ENCODE data around the gene DCDC2.
"Not testable (repeated sequence)": the region's sequence is repeated elsewhere in the genome, so short reads cannot be mapped to it uniquely, and the experiment has no call there.

Gene DCDC2

DNA sequence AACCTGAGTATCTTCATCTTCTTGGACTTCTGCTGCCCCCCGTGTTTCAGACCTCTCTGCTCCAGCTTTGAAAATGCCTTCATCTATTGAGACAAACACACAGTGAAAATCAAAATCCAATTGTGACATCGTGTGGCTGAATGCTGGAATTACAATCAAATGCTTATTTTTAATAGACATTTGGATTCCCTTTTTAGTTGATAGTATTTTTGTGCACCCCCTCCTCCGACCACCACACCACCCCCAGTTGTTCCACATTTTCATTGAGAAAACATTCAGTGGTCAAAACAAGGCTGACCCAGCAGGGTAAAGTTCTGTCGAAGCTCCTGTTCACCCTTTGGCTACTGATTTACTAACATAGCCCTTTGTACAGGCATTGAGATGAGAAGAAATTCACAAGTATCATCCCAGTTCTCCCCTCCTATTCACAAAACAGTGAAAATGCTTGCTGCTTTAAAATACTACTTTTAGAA, 152.8 kb downstream of the DCDC2 start:
- DNase-seq, result peak; percentile 41

DNA sequence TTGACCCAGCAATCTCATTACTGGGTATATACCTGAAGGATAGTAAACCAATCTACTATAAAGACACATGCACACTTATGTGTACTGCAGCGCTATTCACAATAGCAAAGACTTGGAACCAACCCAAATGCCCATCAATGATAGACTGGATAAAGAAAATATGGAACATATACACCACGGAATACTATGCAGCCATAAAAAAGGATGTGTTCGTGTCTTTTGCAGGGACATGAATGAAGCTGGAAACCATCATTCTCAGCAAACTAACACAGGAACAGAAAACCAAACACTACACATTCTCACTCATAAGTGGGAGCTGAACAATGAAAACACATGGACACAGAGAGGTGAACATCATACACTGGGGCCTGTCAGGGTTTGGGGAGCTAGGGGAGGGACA, 153.7 kb downstream of the DCDC2 start:
- not testable (repeated sequence) for DNase-seq

DNA sequence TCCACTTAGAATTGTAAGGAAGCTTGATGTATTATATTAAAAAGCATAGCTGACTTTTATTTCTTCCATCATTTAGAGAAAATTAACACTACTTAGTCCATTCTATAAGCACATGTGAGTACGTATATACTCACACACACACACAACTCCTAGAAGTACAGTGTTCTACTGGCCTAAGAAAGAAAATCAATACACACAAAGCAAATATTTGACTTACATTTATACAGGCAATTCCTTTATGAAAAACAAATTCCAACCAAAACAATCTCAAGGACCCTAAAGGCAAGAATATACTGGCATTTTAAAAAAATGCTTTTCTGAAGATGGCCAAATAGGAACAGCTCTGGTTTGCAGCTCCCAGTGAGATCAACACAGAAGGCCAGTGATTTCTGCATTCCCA, 160.0 kb downstream of the DCDC2 start:
- DNase-seq, result no peak

DNA sequence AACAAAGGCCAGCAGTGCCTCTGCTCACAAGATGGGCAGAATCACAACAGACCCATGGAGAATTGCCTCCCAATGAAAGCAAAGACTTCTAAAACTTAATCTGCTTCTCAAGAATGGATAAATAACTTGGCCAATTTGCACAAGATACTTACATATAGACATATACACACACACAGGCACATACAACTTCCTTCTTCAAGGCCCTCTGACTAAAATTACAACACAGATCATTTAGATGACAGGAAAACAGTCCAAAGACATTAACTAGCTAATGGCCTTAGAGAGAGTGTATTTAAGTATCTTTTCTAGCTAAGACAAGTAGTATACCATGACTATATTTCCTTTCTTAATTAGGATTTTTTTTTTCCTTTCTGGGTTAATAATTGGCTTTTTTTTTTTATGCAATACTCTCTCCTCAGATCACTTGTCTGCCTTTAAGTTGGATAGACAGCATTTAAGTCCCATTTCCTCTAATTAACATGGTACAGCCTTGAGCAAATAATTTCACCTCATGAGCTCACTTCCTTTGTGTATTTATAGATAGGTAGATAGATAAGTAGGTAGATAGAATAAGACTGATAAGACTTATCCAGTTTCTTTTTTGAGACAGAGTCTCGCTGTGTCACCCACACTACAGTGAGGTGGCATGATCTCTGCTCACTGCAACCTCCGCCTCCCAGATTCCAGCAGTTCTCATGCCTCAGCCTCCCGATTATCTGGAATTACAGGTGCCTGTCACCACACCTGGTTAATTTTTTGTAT, 161.8 kb downstream of the DCDC2 start:
- DNase-seq, result no peak

DNA sequence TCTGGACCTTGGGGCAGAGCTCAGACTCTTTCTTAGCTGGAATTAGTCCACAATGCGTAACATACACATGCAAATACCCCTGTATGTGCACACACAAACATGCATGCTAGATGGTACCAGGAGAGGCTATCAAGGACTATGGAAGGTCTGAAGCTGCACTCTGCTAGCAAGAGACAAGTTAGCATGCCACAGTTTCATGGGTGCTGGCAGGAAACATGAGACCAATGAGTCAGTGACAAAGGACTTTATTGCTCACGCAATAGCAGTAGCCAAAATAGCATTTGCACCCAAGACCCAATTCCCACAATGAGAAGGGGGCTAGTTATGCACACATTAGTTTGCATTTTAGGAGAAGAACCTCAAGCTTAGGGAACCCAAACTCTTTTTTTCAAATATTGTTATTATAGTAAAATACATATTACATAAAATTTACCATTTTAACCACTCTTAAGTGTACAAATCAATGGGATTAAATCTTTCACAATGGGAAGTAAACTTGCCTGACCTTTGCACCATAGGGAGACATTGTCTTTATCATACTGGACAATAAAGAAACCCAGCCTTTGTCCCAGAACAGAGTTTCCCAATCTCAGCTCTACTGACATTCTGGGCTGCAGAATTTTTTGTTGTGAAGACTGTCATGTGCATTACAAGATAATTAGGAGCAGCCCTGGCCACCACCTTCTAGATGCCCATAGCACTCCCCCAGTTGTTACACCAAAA, 162.7 kb downstream of the DCDC2 start:
- DNase-seq, result no peak

DNA sequence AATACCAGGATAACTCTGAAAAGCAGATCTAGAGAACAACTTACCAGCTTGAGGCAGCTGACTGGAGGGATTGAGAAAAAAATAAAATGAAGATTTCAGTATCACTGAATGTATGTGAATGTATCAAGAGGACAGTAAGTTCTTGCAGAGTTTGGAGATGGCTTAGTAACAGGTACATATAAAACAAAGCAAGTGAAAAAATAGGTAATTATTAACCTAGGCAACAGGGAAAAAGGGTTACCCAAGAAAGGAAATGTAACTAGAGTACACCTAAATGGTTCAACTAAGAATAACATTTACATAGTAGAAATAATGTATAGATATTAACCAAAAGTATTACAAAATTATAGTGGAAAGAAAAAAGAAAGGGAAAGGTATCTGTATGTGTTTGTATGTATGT, 164.5 kb downstream of the DCDC2 start:
- no peak for DNase-seq

DNA sequence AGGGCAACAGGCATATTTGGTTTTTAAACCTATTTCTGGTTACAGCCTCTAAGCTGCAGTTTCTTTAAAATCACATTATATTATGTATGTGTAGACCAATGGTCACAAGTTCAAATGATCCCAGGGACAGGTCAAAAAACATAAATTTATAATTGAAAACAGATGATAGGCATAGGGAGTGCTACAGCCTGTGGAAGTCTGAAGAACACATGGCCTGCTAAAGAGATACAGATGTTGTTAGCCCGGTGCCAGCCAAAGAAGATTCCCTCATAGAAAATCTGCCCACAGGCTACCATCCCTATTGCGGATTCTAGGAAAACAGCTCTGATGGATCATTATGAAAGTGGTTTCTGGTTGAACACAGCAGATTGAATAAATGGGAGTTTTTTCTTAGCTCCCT, 166.5 kb downstream of the DCDC2 start:
- DNase-seq, result no peak

DNA sequence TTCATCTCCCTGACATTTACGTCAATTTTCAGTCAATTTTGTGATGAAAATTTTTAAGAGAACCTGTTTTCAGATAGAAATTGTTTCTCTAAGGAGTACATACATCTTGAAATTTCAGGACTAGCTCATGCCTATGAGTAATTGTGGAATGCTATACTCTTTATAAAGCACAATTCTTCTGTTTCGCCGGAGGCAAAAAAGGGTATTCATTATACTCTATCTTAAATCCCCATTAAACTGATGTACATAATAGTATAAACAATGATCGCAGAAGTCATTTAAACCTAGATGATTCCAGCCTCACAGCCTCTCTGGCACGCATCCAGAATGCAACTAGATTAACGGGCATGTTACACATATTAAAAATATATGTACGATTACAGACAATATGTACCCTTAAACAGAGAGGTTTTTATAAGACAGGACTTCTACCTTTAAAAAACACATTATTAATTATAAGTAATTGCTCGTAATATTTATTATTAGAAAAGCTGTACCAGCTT, 169.2 kb downstream of the DCDC2 start:
- DNase-seq, result no peak

DNA sequence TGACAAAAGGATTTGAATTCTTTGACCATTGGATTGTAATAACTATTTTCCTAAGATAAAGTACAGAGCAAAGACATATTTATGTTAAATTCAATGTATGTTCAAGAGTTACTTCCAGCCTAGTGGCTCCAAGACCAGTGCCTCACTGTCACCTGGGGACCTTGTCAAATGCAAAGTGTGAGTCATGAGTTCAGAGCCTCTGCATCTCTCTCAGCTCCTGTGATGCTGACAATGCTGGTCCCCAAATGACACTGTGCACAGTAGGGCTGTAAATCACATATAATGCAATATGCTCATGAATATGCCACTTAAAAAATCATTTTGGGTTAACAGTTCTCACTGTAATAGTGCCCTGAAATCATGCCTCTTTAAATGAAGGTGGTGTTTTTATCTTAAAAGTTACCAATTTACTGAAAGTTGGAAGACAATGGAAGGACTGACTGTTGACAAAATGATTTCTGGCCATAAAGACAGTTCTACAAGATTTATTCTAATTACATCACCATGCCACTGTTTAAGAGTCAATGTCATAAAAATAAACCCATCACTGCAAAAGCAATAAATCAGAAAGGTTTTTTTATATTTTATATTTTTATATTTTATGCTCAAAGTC, 169.8 kb downstream of the DCDC2 start:
- no peak for DNase-seq

DNA sequence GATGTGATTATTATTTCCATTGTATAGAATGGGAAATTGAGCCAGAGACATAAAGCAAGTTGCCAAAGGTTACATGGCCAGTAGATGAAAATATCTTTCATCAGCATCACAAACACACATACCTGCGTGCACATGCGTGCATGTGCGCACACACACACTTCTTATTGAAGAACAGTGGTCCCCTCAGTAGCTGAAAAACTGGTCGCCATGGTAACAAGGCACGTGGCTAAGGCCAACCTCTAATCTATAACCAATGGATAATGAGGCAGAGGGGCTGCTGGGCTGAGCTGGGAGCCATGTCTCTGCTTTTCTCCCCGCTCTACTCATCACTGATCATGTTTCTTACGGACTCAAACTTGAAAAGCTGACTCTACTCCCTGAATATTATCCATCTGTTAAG, 171.5 kb downstream of the DCDC2 start:
- DNase-seq, result no peak

DNA sequence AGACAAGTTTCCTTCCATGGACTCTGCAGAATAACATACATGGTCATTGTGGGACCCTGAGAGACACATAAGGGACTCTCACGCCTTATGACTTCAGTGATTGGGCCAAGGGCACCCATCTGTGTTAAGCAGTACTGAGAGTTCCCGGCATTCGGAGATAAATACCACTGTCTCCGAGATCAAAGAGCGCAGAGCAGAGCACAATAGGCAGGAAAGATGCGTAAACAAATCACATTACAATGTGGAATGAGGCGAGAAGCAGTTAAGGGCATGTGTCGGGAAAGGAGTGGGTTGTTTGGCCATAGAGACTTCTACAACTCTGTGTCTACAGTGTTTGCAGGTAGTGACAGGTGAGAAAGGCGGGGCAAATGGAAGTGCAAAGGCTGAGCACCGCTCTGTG, 174.3 kb downstream of the DCDC2 start:
- no peak for DNase-seq

DNA sequence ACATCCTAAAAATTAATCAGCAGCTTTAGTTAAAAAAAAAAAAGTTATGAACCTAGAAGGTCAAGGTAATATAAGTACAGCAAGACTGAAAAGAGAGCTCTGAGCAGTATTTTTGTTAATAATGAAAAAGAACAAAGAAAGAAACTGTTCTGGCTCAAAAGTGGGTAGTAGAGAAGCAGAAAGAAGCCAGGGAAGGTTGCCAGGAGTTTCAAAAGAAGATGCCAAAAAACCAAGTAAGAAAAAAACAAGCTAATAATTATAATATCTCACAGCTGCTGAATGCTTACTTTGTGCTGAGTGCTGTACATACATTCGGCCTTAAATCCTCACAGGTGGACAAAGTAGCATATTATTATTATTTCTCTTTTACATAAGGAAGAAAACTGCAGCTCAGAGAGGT, 200.0 kb downstream of the DCDC2 start:
- no peak for DNase-seq

DNA sequence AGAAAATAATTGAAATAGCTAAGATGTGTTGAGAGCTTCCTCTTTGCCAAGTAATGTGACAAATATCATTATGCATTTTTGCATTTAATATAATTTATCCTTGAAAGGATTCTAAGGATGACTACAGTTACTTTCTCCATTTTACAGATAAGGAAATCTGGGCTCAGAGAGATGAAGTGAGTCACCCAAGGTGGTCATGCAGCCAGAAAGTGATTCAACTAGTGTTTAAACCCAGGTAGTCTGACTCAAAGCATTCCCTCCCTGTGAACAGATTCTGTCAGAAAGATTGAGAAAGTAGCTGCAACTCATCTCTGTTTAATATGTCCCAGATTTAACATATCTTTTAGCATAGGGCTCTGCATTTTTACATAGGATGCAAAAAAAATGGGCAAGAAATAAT, 203.7 kb downstream of the DCDC2 start:
- no peak for DNase-seq

DNA sequence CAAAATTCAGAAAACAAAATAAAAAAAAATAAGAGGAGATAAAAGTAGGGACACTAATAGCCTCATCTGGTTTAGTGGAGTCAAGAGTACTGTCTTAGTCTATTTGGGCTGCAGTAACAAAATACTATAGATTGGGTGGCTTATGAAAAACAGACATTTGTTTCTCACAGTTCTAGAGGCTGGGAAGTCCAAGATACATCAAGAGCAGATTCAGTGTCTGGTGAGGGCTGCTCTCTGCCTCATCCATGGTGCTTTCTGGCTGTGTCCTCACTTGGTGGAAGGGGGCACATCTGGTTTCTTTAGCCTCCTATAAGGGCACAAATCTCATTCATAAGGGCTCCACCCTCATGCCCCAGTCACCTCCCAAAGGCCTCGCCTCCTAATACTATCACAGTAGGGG, 205.8 kb downstream of the DCDC2 start:
- no peak for DNase-seq

DNA sequence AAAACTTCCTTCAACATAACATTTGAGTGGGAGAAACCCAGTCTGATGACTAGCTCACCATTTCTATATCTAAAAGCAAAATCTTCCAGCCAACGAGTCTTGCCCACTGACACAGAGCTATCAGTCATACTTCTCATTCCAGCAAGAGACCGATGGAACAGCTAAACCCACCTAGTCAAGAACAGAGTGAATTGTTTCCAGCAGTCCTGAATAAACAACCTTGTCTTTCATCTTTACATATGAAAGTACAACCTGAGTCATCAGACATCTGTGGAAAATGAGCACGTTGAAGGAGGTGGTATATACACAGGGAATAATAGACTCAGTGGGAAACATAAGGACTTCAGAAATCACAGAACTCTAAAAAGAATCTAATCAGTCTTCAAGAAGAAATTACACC, 208.0 kb downstream of the DCDC2 start:
- no peak for DNase-seq

DNA sequence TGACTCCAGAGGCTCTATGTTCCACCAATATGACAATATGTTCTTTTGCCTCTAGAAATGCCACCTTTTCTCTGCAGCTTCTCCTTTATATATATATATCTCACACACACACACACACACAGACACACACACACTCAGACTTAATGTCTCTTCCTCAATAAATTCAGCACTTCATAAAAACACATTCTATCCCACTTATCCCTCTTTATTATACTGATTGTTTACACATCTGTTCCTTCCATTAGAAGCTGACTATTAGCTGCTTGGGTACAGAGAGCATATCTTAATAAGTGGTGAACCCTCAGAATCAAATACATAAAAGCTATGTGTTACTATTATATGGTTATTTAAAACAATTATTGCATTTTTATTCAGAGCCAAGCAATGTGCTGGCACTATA, 208.6 kb downstream of the DCDC2 start:
- DNase-seq, result no peak

DNA sequence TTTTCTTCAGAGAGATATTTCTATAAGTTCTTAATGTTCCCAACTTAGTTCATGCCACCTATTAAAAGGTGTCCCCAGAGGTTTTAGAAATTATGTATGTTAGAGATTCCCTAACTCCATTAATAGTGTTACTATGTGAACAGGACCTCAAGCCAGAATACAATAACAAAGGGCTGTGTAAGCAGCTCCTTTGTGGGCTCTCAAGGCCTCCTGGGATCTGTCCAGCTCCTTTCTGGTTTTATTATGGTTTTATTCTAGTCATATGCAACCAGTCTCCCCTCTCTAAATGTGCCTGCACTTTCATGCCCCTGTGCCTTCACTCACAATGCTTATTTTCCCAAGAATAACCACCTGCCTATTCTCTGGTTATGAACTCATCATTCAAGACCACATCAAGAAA, 209.2 kb downstream of the DCDC2 start:
- DNase-seq, result no peak

DNA sequence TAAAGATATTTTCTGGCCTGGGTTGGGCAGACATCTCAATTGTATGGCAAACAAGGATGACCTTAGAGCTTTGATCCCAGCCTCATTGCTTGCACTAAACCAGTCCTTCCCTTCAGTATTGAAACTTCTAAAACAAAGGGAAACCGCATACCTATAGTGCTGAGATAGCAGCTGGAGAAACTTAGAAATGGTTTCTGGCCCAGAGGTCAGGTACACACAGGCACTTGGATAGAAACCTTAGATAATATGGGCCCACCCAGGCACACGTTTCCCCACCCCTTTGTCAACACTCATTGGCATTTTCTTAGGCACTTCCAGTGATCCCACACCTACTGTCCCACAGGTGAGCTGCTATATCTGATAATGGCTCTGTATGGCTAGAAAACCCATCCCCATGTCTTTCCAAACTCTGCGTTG, 209.7 kb downstream of the DCDC2 start:
- no peak for DNase-seq

DNA sequence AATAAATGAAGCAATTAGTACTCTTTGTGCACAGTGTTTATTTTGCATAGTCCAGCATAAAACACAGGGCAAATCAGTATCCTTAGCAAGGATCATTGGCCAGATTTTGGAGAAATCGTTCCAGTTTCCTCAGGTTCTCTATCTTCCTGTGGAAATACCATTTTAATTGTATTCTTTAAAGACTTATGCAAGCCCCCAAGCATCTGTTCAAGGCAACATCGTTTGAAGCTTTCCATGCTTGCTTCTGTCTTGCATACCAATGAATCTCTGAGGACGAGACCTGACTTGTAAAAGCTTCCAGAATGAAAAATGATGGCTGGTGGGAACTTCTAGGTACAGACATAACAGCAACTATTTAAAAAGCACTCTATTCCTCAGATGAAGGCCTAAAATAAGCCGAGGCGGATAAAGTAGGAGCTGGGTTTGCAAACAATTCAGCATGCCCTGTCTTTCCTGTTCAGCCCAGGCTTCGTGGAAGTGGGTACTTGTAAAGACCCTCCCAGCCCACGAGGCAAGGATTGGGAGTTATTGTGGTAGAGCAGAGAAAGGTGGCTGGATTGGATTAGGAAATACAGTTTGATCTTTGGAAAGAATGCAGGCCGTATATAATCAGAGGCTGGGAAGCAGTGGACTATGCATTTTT, 210.2 kb downstream of the DCDC2 start:
- DNase-seq, result no peak

DNA sequence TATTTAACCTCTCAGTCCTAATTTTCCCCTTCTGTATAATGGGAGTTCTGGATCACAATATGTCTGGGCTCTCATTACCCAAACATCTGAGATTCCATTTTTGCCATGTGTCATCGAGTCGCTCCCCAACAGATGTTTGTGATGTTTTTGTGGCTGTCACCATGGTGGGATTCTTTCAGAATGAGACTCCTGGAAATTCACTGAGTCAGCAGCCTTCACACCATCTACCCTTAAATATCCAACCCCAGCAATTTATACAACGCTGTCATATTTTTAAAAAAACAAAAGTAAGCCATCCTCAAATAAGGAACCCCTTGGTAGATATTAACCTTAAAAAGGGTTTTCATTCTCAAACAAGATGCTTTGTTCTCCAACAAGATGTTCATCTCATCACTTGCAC, 211.0 kb downstream of the DCDC2 start:
- DNase-seq, result no peak

DNA sequence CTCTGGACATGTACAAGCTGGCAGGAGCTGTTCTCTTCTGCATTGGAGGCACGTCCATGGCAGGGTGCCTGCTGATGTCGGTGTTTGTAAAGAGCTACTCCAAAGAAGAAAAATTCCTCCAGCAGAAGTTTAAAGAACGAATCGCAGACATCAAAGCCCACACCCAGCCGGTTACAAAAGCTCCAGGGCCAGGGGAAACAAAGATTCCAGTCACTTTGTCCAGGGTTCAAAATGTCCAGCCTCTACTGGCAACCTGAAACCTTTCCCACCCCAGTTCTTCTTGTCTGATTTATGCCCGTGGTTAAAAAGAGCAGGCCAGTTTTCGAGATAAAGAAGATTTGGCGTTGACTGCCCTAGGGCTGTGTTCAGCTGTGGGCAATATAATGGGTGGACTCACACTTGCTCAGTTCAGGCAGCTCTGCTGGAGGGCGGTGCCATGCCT, 212.1 kb downstream of the DCDC2 start:
- no peak for DNase-seq

DNA sequence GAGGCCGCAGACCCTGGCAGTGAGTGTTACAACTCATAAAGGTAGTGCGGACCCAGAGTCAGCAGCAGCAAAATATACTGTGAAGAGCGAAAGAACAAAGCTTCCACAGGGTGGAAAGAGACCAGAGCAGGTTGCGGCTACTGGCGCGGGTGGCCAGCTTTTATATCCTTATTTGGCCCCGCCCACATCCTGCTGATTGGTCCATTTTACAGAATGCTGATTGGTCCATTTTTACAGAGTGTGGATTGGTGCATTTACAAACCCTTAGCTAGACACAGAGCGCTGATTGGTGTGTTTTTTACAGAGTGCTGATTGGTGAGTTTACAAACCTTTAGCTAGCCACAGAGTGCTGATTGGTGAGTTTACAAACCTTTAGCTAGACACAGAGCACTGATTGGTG, 215.1 kb downstream of the DCDC2 start:
- DNase-seq, result not testable (repeated sequence)

DNA sequence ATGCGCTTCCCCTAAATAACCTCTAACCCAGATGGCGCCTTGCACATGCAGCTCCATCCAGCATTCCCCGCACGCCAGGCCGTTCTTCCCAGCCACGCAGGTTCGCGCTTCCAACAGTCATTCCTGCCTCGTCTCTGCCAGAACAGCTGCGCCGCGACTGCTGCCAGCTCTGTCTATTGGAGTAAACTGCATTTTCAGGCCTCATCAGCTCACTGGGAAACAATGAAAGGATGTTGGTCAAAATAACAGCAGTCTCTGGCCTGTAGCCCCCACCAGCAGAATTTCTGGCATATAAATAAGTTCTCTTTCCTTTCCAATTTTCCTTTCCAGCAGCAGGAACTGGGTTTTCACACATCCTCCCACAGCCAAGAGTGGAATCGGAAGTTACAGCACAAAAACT, 217.3 kb downstream of the DCDC2 start:
- no peak for DNase-seq

All from NCI-H524 treated with DMSO at 0.1 percent for 48 hours (cell line).